CD4-positive, alpha-beta T cell (primary cell): ENCODE measurements around the gene SLC2A9. TPM values are rescaled to one million over a fixed set of nuclear protein-coding genes. Genes with fewer than 3 reads are reported as not detected.
"Not testable (repeated sequence)": the region's sequence is repeated elsewhere in the genome, so short reads cannot be mapped to it uniquely, and the experiment has no call there.

Source experiments
- ATAC-seq: fragments of 200-7000 bp; cut with Tn5 transposase; one replicate; pipeline ENCODE4 v1.10.0; 2022; ENCODE audit warnings: mild to moderate bottlenecking; ENCODE audit not compliant: poor library complexity
- CTCF ChIA-PET: fragments of 350-600 bp; sonication (Branson Sonifier 250); formaldehyde crosslinking; loops from one replicate; lab custom pipeline; 2021; ENCODE audit warnings: antibody characterized with exemption, inconsistent platforms; lab: Charles Lee
- POLR2A ChIA-PET: fragments of 350-600 bp; sonication (Branson Sonifier 250); formaldehyde crosslinking; loops from one replicate; lab custom pipeline; 2021; ENCODE audit warnings: antibody characterized with exemption, inconsistent platforms; lab: Charles Lee
- DNase-seq, 14 experiments: peaks; one replicate each; pipeline ENCODE4 v3.0.0-alpha.2; 2013 to 2020; ENCODE audit warnings: mixed read lengths in 2 of 14
- H3K27ac ChIP-seq, 2 donors: one replicate each; pipeline versions ENCODE4 v1.5.1 to v1.7.0; 2013; ENCODE audit warnings: low read length in 2 of 2, low read depth in 1 of 2, mild to moderate bottlenecking in 1 of 2
- H3K27me3 ChIP-seq, 2 experiments: 1 replicate in 1 of 2; 2 replicates in 1 of 2; pipeline versions ENCODE4 v1.6.1 to v1.7.0; 2013; ENCODE audit warnings: low read length in 2 of 2, control low read depth in 1 of 2, mild to moderate bottlenecking in 1 of 2, moderate library complexity in 1 of 2; ENCODE audit not compliant: insufficient read depth in 2 of 2, control insufficient read depth in 1 of 2
- H3K36me3 ChIP-seq: one replicate; pipeline ENCODE4 v1.6.1; 2013; ENCODE audit warnings: low read length, control low read depth; ENCODE audit not compliant: insufficient read depth
- H3K4me1 ChIP-seq: one replicate; pipeline ENCODE4 v1.6.1; 2013; ENCODE audit warnings: low read length, control low read depth; ENCODE audit not compliant: insufficient read depth
- H3K4me3 ChIP-seq: one replicate; pipeline ENCODE4 v1.5.1; 2013; ENCODE audit warnings: mild to moderate bottlenecking, low read length, moderate library complexity
- H3K9me3 ChIP-seq, 2 experiments: 1 replicate in 1 of 2; 2 replicates in 1 of 2; pipeline versions ENCODE4 v1.6.1 to v1.7.0; 2013; ENCODE audit warnings: low read length in 2 of 2, mild to moderate bottlenecking in 2 of 2, control low read depth in 1 of 2, moderate library complexity in 1 of 2; ENCODE audit not compliant: control insufficient read depth in 1 of 2, insufficient read depth in 1 of 2
- H3K27ac Mint-ChIP-seq: one replicate; pipeline ENCODE4 v1.8.0; 2020; ENCODE audit warnings: mixed read lengths
- H3K27me3 Mint-ChIP-seq: one replicate; pipeline ENCODE4 v1.8.0; 2021; ENCODE audit warnings: mixed read lengths
- H3K36me3 Mint-ChIP-seq: one replicate; pipeline ENCODE4 v1.8.0; 2021; ENCODE audit warnings: low read depth, mixed read lengths
- H3K4me1 Mint-ChIP-seq: one replicate; pipeline ENCODE4 v1.8.0; 2021; ENCODE audit warnings: low read depth, mixed read lengths
- H3K4me3 Mint-ChIP-seq: one replicate; pipeline ENCODE4 v1.8.0; 2020; ENCODE audit warnings: mild to moderate bottlenecking, mixed read lengths
- H3K9me3 Mint-ChIP-seq: one replicate; pipeline ENCODE4 v1.8.0; 2020; ENCODE audit warnings: mixed read lengths
- intact Hi-C, 2 experiments: fragments of 100-400 bp; cut with DNase I in 1 of 2; cut with micrococcal nuclease in 1 of 2; formaldehyde crosslinking; loops; one replicate each; pipeline versions ENCODE4 v1.15.1 to v1.9.0; 2023 to 2025; cut with DNase I, micrococcal nuclease
- total RNA-seq, 174 experiments: library from RNA in 2 of 174; stranded (reverse) in 2 of 174; gene quantifications; one replicate each; pipeline ENCODE4 v1.2.3 and lab custom pipeline; 2021 to 2026
- TF ChIP-seq, protein P1 (sequence below): fragments of 200-600 bp; IDR thresholded peaks from one replicate; pipeline ENCODE4 v1.8.0; 2022; ENCODE audit warnings: antibody characterized with exemption, mild to moderate bottlenecking

SLC2A9 gene
- total RNA-seq, 2 experiments from 2014 or later = 2.2 to 3.6 TPM

- no peak overlapping the region for H3K27ac ChIP-seq
- DNase-seq (no peak), ATAC-seq (no peak)
- no peaks in the 10 kb centered on the region for H3K4me1 ChIP-seq
- TF ChIP-seq, protein P1, sequence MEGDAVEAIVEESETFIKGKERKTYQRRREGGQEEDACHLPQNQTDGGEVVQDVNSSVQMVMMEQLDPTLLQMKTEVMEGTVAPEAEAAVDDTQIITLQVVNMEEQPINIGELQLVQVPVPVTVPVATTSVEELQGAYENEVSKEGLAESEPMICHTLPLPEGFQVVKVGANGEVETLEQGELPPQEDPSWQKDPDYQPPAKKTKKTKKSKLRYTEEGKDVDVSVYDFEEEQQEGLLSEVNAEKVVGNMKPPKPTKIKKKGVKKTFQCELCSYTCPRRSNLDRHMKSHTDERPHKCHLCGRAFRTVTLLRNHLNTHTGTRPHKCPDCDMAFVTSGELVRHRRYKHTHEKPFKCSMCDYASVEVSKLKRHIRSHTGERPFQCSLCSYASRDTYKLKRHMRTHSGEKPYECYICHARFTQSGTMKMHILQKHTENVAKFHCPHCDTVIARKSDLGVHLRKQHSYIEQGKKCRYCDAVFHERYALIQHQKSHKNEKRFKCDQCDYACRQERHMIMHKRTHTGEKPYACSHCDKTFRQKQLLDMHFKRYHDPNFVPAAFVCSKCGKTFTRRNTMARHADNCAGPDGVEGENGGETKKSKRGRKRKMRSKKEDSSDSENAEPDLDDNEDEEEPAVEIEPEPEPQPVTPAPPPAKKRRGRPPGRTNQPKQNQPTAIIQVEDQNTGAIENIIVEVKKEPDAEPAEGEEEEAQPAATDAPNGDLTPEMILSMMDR = no peak
- Mint-ChIP-seq H3K27me3 (peaks cover 54% of the 10 kb centered on the region), H3K9me3 (no peaks in the 10 kb centered on the region), H3K4me3 (no peak overlapping the region), H3K36me3 (no peaks in the 10 kb centered on the region), H3K27ac (no peak overlapping the region), H3K4me1 (no peaks in the 10 kb centered on the region)
- ChIA-PET CTCF (no interaction called here), POLR2A (no interaction called here)
- H3K4me3 ChIP-seq = no peak overlapping the region
- no peaks in the 10 kb centered on the region for H3K36me3 ChIP-seq
- intact Hi-C loops = no loop called here
- H3K27me3 ChIP-seq = peaks cover 0 to 7% of the 10 kb centered on the region in 2 experiments
- no peaks in the 10 kb centered on the region for H3K9me3 ChIP-seq
Observed at GRCh38 chr4:9800848-9801247, 220.4 kb downstream of the SLC2A9 start.

- CTCF ChIA-PET, ATAC-seq, intact Hi-C loops: not testable (repeated sequence)
Observed at GRCh38 chr4:9796641-9797040, 224.7 kb downstream of the SLC2A9 start.

GRCh38 chr4:9792381-9792780 is 228.9 kb downstream of the SLC2A9 start:
- ATAC-seq = no peak
- H3K4me1 Mint-ChIP-seq = no peaks in the 10 kb centered on the region
- Histone ChIP-seq H3K27me3 (no peaks in the 10 kb centered on the region), H3K4me3 (no peak overlapping the region), H3K27ac (no peak overlapping the region), H3K4me1 (no peaks in the 10 kb centered on the region), H3K36me3 (no peaks in the 10 kb centered on the region), H3K9me3 (no peaks in the 10 kb centered on the region)
- POLR2A ChIA-PET = no interaction called here
- DNase-seq = no peak
- CTCF ChIA-PET = no interaction called here
- H3K36me3 Mint-ChIP-seq = no peaks in the 10 kb centered on the region
- H3K9me3 Mint-ChIP-seq = peaks cover 2% of the 10 kb centered on the region
- H3K4me3 Mint-ChIP-seq = no peak overlapping the region
- H3K27me3 Mint-ChIP-seq = peaks cover 21% of the 10 kb centered on the region
- intact Hi-C loops = no loop called here
- no peak overlapping the region for H3K27ac Mint-ChIP-seq
- TF ChIP-seq, protein P1 = no peak

More at GRCh38 chr4:9796641-9797040, 224.7 kb downstream of the SLC2A9 start:
- H3K36me3 ChIP-seq, H3K4me3 ChIP-seq, H3K36me3 Mint-ChIP-seq, POLR2A ChIA-PET, H3K9me3 Mint-ChIP-seq, DNase-seq, H3K4me1 Mint-ChIP-seq, H3K4me1 ChIP-seq, H3K27ac Mint-ChIP-seq, H3K4me3 Mint-ChIP-seq, H3K9me3 ChIP-seq, H3K27me3 ChIP-seq, H3K27ac ChIP-seq: not testable (repeated sequence)
- peaks cover 32% of the 10 kb centered on the region for H3K27me3 Mint-ChIP-seq

DNA sequence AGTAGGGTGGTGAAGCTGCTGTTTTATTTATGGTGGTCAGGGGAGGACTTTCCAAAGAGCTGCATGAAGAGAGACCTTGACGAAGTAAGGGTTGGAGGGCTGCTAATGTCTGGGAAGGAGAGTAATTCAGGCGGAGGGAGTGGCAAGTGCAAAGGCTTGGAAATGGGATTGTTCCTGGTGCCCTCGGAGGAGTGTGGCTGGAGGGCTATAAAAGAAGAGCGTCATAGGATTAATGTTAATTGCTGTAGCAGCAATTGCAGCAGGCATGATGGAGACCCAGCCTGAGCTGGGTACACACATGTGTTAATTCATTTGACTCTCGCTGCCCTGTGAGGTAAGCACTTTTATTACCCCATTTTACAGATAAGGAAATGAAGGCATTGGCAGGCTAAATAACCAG is 235.4 kb downstream of the SLC2A9 start:
- H3K27me3 Mint-ChIP-seq = peaks cover 42% of the 10 kb centered on the region
- CTCF ChIA-PET = not testable (repeated sequence)

More for the DNA sequence above, 235.4 kb downstream of the SLC2A9 start:
- H3K36me3 Mint-ChIP-seq, POLR2A ChIA-PET, H3K27ac Mint-ChIP-seq, H3K4me1 Mint-ChIP-seq, ATAC-seq, H3K9me3 Mint-ChIP-seq, H3K4me1 ChIP-seq, H3K4me3 Mint-ChIP-seq, H3K4me3 ChIP-seq, intact Hi-C loops, H3K27ac ChIP-seq, DNase-seq, H3K27me3 ChIP-seq, H3K36me3 ChIP-seq: not testable (repeated sequence)
- peaks cover 0 to 16% of the 10 kb centered on the region in 2 experiments for H3K9me3 ChIP-seq
